GM04504 (cell line): ENCODE measurements around the gene MMP8.
"Not testable (repeated sequence)": the region's sequence is repeated elsewhere in the genome, so short reads cannot be mapped to it uniquely, and the experiment has no call there.

ENCODE experiments used
- DNase-seq: peaks from one replicate; pipeline ENCODE4 v3.0.0-alpha.2; 2012; ENCODE audit warnings: low read depth

MMP8 gene, protein sequence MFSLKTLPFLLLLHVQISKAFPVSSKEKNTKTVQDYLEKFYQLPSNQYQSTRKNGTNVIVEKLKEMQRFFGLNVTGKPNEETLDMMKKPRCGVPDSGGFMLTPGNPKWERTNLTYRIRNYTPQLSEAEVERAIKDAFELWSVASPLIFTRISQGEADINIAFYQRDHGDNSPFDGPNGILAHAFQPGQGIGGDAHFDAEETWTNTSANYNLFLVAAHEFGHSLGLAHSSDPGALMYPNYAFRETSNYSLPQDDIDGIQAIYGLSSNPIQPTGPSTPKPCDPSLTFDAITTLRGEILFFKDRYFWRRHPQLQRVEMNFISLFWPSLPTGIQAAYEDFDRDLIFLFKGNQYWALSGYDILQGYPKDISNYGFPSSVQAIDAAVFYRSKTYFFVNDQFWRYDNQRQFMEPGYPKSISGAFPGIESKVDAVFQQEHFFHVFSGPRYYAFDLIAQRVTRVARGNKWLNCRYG

DNA sequence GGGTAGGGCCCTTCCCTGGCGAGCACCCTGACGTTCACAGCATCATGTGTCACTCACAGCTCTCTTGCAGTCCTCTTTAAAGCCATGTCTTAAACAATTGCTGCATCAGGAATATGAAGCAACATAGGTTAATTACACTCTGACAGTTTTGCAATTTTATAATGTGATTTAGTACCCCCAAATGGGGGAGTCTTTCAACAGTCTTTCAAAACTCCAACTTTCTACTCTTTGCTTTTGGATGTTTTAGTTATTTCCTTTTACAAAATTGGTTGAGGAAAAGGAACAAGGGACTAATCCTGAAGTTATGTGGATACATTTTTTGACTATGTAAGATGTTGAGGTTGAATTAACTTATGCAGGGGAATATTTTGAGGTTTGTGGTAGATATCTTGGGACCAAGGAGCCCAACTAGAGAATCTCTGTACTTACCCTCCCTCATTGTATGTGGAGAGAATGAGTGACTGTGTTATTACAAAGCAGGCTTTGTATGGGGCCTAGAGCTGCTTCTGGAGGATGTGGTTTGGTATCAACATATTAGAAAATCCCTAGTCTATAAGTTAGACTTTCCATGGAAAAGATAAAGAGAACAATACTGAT is at the start of gene MMP8:
Gene MMP8, minus strand, starts transcription at position 51 of the 597 bp plus-strand sequence. CDS start 99 bp downstream, outside the sequence.
- no peak for DNase-seq

DNA sequence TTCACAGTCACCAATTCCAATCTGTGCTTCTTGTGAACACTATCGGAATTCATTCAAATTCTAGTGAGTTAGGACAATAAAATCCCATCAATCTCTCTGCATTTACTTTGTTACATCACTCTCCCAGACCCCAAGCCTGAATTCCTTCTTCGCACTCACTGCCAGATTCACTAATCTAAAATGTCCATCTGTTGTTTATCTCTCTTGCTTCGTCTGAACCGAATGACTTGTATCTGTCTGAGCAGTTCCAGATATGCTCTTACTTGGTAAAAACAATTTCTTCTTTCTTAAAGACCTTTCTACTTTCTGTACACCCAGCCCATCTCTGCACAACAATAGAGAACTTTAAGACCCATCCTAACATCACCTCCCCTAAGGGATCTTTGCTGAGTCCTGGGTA is 48.6 kb upstream of the MMP8 start:
- no peak for DNase-seq

DNA sequence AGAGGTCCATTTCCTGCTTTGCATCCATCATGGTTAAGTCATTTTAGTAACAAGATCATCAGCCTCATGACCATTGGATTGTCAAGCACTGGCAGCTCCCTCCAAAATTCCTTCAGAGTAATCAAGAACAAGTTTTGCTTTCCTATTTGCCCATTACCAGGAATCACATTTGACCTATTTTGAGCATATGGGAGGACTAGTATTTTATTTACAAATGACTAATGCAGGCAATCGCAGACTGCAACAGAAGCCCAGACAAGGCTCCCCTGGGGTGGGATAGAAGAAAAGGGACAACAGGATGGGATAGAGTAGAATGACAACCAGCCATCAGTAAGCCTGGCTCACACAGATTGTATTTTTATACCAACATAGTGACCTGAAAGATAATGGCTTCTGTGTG is 46.6 kb upstream of the MMP8 start:
- DNase-seq = no peak

DNA sequence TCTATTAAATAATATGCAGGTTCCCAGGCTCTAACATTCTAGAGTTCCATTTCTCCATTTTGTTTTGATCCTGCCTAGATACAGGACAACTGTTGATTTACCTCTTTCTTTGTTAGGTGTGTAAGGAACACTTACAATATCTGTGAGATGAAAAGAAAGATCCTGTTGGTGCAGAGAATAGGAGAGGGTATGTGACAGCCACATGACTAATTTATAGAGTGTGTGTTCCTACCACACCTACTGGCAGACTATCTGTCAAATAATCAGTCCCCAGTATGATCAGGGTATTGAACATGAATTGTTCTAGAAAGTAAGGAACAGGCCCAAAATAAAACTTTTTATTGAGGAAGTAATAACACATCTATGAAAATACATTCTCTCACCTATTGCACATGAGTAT is 45.4 kb upstream of the MMP8 start:
- DNase-seq = no peak

DNA sequence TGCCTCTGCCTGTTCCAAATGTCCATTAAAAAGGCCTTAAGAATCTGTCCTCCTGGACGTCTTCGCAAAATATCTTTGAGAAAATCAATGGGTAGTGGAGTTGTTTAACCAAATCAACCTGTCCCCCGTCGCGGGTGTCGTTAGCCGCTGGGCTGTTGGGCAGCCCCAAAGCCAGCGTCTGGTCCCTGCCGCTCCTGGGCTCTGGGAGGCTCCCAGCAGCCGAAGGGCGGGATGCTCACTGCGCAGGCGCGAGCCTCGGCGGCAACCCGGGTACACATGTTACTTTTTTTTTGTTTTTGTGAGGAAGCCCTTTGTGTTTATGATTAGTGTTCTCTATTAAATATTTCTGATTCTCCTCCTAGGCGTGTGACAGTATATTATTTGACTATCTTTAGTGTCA is 43.0 kb upstream of the MMP8 start:
- DNase-seq = no peak

DNA sequence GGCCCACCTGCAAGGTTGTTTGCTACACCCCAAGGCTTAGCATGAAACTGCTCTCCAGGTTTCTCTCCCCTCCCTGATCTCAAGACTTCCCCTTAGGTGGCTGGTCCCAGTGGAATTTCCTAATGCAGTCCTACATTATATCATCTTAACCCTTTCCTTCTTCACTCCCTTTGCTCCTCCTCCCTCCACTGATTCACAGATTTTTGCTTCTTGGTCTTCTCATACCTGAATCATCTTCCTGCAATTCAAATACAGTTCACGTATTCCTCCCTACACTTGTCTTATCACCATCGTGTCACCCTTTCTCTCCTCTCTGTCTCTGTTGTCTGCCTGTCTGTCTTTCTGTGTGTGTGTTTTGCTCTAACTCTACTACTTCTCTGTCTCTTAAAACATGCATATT is 38.7 kb upstream of the MMP8 start:
- no peak for DNase-seq

DNA sequence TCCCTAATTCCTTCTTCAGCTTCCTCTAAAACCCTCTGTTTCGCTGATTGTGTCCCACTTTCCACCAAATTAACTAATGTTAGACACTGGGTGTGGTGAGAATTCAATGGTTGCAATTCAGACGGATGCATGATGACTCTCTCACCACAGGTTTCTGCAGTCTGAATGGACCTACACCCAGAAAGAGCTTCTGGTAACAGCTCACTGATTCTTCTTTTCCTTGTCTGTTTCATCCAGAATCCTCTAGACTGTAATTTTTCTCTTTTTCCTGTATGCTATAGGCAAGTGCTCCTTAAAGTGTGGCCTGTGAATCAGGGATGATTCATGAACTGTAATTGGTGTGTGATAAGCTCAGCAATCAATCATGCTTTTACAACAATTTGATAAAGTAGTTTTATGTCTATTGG is 37.6 kb upstream of the MMP8 start:
- no peak for DNase-seq

DNA sequence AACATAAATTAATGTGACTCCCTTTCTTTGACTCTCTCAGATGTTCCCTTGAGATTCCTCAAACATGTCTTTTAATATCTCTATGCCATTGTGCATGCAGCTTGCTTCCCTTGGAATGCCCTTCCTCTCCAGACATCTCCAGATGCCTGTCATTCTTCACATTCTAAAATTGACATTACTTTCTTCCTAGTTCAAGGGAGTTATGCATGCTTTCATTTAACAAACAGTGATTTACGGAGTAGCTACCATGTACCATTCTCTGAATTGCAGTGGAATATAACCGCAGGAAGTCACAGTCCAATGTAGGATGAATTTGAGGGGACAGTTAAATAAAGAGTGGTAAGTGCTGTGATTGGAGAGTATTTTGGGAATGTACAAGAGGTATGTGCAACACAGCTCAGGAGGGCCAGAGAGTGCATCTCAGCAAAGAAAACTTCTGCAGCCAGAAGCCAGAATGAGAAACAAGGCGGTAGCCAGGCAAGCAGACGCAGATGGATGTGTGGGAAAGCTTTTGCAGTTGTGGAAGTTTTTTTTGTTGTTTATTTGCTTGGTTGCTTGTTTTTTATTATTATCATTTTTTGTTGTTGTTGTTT is 37.0 kb upstream of the MMP8 start:
- no peak for DNase-seq

DNA sequence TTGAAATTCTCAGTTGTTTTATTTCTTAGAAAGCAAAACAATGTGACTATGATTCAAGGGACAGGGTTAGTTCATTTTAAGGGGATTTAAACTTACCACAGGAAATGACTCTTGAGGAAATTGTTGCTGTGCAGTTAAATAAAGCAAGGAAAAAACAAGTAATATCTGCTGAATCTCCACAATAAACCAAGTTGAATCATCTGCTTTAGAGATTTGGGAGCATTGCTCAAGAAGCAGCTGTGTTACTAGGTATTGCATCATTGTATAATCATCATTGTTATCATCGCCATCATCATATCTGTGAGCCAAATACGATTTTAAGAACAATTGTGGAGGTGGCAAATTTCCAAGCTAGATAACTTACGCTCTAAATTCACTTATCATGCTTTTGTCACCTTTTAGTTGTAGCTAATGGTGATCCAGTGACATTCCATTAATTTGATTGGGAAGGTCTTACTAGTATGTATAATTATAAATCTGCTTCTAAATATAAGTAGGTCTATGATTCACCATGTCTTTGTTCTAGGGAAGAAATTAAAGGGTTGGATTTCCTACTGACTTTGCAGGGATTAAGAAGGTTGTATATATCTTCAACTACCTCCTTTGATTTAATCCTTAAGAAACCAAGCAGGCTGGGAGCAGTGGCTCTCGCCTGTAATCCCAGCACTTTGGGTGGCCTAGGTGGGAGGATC is 35.7 kb upstream of the MMP8 start:
- peak; percentile 92 for DNase-seq

DNA sequence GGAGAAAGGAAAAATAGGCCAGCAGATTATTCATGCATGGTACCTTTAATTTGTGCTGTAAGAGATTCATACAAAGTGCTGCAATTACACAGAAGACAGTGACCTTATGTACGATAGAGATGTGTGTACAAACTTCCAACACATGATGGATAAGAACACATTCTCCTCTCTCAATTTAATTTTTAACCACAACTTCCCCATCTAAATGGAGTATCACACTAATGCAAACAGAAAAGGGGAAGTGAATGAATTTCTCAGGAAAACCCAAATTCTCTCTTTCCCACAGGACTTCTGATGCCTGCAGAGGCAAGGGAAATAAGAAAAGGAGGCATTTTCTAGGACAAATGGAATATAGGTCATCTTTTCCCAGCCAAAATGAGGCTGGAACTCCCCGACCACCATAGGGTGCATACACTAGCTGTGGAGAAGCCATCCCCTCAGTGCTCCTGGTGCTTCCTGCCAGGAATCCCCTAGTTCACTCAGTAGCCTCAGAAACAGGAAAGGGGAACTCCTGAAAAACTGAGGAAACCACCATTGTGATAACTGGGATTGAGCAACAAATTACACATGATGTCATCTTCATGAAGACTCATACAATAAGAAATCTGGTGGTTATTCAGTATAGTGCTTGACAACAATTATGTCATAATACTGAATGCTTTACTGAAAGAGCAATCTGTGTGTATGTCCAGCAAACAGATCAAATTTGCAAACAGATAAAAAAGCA is 33.2 kb upstream of the MMP8 start:
- DNase-seq = no peak

DNA sequence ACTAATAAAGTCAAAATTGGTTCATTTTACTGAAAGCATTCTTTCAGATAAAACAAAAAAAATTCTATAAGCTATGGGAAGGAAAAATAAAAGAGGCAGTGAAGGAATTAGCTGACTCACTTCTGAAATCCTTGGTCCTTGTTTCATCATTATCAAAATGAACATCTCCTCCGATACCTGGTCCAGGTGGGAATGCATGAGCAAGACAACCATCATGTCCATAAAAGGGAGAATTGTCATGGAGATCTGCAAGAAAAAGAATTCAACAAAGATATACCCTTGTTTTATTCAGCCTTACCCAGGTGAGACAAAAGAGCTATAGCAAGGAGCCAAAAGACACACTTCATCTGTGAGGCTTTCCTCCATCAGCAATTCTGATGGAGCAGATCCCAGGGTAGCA is 28.5 kb upstream of the MMP8 start:
- DNase-seq = no peak

DNA sequence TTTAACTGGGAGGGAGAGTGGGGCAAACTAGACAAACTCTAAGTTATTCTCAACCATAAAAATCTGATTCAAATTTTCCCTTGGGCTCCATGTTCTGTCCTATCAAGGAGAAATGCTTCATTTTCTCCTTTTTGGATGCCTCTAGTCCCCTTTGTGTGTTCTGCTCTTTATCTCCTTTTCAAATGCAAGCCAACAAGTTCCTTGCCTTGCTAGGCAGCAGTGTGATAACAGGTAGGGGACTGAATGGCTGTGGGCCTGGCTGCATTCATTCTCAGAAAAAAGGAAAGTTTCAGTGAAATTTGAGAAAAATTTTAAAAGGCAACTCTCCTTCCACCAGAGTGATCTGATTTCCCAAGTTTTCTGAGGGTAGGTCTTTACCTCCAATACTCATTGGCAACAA is 26.9 kb upstream of the MMP8 start:
- no peak for DNase-seq

DNA sequence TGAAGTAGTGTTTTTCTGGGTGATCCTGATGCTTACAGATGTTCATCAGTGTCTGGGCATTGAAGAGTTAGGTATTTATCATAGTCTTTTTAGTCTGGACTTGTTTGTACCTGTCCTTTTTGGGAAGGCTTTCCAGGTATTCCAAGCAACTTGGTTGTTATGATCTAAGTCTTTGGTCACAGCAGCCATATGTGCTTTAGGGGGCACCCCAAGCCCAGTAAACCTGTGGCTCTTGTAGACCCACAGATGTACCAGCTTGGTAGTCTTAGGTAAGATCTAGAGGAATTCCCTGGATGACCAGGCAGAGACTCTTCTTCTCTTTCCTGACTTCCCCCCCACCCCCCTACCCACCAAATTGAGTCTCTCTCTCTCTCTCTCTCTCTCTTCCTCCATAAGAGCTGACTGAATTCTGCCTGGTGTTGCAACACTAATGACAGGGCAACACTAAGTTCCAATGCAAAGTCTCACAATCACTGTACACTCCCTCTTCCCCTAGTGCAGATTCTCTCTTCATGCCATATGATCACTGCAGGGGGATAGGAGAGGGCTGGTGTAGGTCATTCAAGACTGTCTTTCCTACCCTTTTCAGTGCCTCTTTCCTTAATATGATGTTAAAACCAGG is 24.5 kb upstream of the MMP8 start:
- DNase-seq = no peak

DNA sequence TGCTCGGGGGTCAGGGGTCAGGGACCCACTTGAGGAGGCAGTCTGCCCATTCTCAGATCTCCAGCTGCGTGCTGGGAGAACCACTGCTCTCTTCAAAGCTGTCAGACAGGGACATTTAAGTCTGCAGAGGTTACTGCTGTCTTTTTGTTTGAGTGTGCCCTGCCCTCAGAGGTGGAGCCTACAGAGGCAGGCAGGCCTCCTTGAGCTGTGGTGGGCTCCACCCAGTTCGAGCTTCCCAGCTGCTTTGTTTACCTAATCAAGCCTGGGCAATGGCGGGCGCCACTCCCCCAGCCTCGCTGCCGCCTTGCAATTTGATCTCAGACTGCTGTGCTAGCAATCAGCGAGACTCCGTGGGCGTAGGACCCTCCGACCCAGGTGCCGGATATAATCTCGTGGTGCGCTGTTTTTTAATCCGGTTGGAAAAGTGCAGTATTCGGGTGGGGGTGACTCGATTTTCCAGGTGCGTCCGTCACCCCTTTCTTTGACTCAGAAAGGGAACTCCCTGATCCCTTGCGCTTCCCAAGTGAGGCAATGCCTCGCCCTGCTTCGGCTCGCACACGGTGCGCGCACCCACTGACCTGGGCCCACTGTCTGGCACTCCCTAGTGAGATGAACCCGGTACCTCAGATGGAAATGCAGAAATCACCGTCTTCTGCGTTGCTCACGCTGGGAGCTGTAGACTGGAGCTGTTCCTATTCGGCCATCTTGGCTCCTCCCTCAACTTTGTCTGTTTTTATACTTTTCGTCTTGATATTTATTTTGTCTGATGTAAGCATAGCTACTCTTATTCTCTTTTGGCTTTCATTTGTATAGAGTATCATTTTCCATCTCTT is 22.2 kb upstream of the MMP8 start:
- DNase-seq = not testable (repeated sequence)

DNA sequence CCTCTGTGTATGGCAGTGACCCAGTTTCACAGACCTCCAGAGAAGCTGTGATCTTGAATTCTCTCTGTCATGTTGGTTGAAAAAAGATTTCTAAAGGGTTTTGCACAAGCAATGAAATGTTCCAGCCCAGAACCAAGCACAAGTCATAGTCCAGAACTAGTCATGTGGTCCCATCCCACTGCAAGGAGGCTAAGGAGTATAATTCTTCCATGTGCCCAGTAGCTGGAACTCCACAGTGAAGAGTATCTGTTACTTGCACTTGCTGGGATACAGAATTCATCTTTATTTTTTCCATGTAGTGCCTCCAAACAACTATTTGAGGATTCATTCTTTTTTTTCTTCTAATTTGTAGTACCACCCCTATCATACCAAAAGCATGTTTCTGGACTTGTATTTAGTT is 9.9 kb upstream of the MMP8 start:
- no peak for DNase-seq

DNA sequence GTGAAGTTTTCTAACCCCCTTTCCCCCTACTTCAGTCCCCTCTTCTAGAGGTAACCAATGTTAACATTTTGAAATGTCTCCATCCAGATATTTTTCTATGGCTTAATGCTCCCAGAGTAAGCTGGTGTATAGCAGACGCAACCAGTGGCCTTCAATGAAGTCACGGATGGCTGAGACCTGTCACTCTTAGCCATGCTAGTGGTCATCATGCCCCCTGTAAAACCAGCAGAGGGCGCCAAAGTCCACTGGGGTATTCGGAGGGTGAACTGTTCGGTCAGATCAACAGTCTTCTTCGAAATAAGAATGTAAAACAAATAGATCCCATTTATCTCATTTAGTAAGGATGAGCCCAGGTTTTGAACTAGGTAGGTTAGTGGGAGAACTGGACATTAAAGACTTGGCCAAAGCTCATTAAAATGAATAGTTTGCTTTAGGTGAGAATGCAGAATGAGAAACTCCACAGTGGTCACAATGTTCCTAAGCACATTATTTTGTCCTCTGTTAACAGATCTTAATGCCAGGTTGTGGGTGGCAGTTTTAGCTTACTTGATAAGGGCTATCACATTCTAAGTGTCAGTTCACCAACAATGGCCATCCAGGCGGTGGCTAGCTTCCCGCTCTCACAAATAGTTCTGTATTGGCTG is 8.6 kb upstream of the MMP8 start:
- DNase-seq = peak; percentile 27

DNA sequence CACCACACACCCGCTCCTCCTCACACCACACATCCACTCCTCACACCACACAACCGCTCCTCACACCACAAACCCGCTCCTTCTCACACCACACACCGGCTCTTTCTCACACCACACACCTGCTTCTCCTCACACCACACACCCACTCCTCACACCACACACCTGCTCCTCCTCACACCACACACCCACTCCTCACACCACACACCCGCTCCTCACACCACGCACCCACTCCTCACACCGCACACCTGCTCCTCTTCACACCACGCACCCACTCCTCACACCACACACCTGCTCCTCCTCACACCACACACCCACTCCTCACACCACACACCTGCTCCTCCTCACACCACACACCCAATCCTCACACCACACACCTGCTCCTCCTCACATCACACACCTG is 6.2 kb upstream of the MMP8 start:
- DNase-seq = not testable (repeated sequence)

DNA sequence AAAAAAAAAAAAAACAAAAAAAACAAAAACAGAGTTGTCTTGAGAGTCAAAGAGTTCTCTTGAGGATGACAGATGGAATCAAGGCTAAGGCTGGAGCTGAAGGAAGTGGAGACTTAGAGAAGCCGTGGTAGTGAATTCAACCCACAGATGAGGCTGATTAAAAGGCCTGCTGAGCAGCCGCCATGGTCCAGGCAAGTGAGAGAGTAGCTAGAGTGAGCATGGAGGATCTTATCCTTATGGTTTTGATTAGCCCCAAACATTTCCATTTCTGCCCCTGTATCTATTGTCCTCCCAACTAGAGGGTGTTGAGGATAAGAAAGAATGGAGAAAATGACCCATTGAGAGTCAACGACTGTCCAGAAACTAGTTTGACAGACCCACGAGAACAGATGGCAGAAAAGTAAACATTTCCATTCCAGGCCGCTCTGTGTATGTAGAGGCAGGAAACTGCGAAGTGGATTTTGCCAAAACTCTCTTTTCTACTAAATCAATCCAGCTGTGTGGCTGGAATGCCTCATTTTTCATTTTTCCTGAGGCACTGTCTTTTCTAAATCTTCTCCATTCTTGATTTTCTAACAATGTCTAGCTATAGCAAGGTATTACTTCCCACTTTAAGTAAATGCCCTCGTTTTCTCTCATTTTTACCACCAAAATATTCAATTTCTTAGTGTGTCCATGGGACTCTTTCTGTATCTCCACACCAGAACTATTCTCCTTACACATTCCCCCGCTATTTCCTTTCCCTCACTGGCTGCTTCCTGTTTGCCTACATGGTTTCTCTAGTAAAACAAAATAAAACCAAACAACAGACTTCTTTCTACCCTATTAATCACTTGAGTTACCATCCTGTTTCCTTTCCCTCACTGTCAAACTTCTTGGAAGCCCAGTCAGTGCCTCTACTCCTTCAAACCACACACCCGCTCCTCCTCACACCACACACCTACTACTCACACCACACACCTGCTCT is 5.4 kb upstream of the MMP8 start:
- DNase-seq = no peak

DNA sequence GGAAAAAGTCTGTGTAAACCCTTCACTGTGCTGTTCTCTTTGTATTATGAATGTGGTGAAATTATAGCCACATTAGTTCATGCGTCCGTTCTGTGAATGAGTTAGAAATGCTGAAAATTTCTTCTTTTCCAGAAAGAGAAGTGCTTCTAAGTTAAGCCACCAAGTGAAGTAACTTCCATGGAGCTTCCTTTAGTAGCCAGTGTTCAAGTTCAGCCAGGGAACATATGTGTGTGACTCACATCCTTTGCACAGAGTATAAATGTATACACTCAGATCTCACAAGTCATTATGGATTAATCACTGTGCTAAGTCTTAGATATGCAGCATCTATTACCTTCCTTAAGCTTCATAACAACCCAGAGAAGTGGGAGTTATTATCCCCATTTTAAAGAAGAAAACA is 3.1 kb upstream of the MMP8 start:
- no peak for DNase-seq
